GM19467 (cell line): ENCODE measurements around the gene PPP4R4.
"Not testable (repeated sequence)": the region's sequence is repeated elsewhere in the genome, so short reads cannot be mapped to it uniquely, and the experiment has no call there.

Source experiments
- ATAC-seq: cut with Tn5 transposase; IDR thresholded peaks from one replicate; pipeline ENCODE4 v1.9.1; 2021; ENCODE audit warnings: mild to moderate bottlenecking, moderate library complexity; ENCODE audit not compliant: unreplicated experiment

PPP4R4 gene

GRCh38 chr14:94268582-94268981 lies 94.5 kb downstream of the PPP4R4 start:
- ATAC-seq: not testable (repeated sequence)

GRCh38 chr14:94269156-94269555 lies 95.0 kb downstream of the PPP4R4 start:
- ATAC-seq: no peak

- ATAC-seq: not testable (repeated sequence)
Measured at GRCh38 chr14:94276898-94277561, 102.9 kb downstream of the PPP4R4 start.

DNA sequence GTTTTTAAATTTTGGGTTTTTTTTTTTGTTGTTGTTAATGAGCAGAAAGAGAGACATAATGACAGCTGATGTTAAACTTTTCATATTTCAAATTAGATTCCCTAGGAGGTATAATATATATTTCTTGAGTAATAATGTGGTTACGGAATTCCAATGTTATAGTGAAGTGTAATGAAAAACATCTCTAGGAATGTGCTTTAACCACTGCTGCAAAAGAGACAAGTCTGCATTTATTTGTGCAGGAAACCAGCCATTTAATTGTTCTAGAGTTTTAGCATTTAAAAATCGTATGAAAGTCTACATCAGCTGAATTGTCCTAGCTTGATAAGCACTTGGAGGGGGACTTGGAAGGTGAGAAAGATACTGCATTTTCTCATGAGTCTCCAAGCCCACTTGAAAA lies 104.6 kb downstream of the PPP4R4 start:
- no peak for ATAC-seq

- ATAC-seq: no peak
Measured at GRCh38 chr14:94282991-94283723, 109.0 kb downstream of the PPP4R4 start.

- ATAC-seq: no peak
Measured at GRCh38 chr14:94284221-94284620, 110.1 kb downstream of the PPP4R4 start.

DNA sequence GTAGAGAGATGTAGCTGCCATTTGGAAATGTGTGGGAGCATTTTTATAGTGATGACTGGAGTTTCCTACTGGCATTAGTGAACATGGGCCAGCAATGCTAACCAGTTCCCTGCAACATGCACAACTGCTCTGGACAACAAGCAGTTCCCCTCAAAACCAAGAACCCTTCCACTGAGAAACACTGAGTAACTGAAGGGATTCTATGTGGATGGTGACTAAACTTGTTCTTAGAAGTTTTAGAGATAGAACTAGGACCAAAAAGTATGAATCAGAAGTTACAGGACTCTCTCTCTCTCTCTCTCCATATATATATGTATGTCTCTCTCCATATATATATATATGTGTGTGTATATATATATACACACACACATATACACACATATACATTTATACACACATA lies 111.0 kb downstream of the PPP4R4 start:
- ATAC-seq: no peak

- no peak for ATAC-seq
Measured at GRCh38 chr14:94288610-94289465, 114.7 kb downstream of the PPP4R4 start.

GRCh38 chr14:94290197-94290596 lies 116.1 kb downstream of the PPP4R4 start:
- no peak for ATAC-seq

DNA sequence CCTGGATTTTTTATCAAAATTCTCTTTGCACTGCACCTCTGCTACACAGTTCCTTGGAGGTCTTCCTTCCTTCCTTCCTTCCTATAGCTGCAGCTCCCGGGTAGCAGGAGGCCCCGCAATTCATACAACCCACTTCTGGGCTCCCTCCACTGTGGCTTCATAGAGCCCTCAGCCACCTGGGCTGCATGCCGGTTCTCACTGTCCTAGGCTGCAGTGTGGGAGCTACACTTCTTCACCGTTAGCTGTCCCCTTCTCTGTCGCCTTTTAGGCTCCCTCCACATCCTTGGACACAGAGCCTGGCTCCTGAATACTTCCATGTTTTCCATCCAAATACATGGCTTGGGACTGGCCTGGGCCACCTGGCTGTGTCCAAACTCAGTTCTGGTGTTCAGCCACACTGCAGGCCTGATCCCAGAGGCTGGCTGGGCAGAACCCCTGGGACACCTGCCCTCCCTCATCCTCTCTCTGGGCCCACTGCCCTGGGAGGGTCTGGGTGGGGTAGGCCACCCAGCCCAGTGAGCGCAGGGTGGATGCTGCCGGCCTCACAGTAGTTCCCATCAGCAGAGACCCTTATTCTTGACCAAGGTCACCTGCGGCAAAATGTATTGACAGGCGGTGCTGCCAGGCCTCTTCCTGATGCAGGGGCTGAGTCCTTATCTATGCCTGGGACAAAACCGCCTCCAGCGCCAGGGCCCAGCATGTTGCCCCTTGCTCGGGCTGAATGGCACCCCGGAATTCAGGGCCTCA lies 117.2 kb downstream of the PPP4R4 start:
- ATAC-seq: no peak

DNA sequence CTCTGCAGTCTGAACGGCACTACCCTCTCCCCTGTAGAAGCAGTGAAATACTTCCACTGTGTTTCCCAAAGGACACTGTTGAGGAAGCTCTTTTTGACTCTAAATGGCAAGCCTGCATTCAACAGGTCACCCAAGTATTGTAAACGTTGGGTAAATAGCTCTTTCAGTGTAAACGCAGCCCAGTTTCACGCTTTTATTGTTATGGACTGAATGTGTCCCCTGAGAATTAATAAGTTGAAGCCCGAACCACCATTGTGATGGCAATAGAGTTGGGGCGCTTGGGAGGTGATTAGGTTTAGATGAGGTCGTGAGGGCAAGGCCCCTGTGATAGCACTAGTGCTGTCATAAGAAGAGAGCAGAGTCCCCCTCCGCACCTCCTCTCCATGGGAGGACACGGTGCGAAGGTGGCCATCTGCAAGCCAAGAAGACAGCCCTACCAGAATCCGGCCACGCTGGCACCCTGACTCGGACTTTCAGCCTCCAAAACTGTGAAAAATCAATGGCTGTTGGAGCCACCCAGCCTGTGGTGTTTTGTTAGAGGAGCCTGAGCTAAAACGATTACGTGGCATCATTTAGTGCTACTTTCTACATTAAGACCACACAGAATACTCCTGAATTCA lies 117.9 kb downstream of the PPP4R4 start:
- no peak for ATAC-seq

- ATAC-seq: no peak
Measured at GRCh38 chr14:94292526-94292871, 118.4 kb downstream of the PPP4R4 start.

- no peak for ATAC-seq
Measured at GRCh38 chr14:94292872-94293577, 118.9 kb downstream of the PPP4R4 start, which contains the start of gene SERPINA10. TSS of gene SERPINA10 (minus strand) at chr14:94293268. CDS start at chr14:94290593, 2,675 bp downstream.

GRCh38 chr14:94293578-94293924 lies 119.4 kb downstream of the PPP4R4 start:
- ATAC-seq: no peak

- no peak for ATAC-seq
Measured at GRCh38 chr14:94295360-94296180, 121.4 kb downstream of the PPP4R4 start.

GRCh38 chr14:94296181-94296545 lies 122.0 kb downstream of the PPP4R4 start:
- ATAC-seq: not testable (repeated sequence)

DNA sequence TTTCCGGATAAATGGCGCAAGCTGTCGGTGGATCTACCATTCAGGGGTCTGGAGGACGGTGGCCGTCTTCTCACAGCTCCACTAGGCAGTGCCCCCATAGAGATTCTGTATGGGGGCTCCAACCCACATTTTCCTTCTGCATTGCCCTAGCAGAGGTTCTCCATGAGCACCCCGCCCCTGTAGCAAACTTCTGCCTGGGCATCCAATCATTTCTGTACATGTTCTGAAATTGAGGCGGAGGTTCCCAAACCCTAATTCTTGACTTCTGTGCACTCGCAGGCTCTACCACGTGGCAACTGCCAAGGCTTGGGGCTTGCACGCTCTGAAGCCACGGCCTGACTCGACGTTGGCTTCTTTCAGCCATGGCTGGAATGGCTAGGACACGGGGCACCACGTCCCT lies 124.0 kb downstream of the PPP4R4 start:
- no peak for ATAC-seq

DNA sequence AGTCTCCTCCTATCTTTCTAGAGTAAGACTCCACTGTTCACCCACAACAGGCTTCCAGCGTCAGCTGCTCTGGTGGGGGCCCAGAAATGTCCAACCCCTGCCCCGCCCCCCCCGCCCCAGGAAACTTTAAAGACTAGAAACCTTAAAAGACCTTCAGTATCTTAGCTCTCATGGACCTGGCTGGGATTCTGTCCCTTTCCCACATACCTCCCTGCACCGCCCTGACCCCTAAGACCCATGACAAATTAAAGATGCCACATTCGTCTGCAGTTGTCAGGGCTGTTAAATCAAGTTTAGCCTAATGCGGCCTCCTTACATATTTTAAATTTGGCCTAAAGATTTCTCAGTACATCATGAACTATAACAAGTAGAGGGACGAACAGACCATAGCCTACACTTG lies 129.0 kb downstream of the PPP4R4 start:
- ATAC-seq: no peak

- no peak for ATAC-seq
Measured at GRCh38 chr14:94304243-94304642, 130.1 kb downstream of the PPP4R4 start.
